Thyroid gland (tissue), 4 donors: ENCODE measurements around the gene SFXN5.

Experiments used
- CTCF ChIP-seq, 6 experiments: fragments of 200-600 bp in 3 of 6; fragments of 450-650 bp in 3 of 6; sonication (generic) in 3 of 6; IDR thresholded peaks; one replicate each; pipeline ENCODE4 v1.5.1; 2016 to 2019; ENCODE audit warnings: antibody characterized with exemption in 6 of 6, mild to moderate bottlenecking in 2 of 6, inconsistent platforms in 1 of 6, moderate library complexity in 1 of 6
- POLR2A ChIP-seq, 2 donors: fragments of 450-650 bp; IDR thresholded peaks; one replicate each; pipeline ENCODE4 v1.6.1; 2017; ENCODE audit warnings: antibody characterized with exemption in 2 of 2, mild to moderate bottlenecking in 2 of 2, moderate library complexity in 1 of 2

GRCh38 chr2:72927619-72928550 is 143.6 kb downstream of the SFXN5 start:
- TF ChIP-seq CTCF (IDR thresholded peaks at IDR 0.05) (no peak), POLR2A (IDR thresholded peaks at IDR 0.05) (no peak)
